Medulla oblongata (tissue), 1 donor: ENCODE measurements around the gene CABP5.

Experiments used
- DNase-seq: peaks from one replicate; pipeline ENCODE4 v3.0.0-alpha.2; 2015; ENCODE audit errors: extremely low spot score

CABP5 gene

DNA sequence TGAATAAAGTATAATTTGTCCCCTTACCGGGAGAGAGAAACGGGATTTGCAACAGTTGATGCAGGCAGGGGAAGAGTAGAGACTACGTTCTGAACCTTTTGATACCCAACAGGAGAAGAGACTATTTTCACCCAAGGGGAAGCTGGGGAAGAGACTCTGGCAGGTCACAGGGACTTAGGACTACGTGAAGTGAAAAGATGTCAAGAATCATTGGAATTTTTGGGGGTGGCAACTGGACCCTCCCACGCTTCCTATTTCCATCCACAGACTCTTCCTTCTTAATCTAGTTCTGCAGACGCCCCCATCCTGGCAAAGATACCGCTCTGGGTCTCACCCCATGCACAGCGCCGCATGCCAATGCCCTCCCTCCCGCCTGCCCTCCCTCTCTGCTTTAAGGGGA is 13.8 kb downstream of the CABP5 start:
- DNase-seq = no peak

DNA sequence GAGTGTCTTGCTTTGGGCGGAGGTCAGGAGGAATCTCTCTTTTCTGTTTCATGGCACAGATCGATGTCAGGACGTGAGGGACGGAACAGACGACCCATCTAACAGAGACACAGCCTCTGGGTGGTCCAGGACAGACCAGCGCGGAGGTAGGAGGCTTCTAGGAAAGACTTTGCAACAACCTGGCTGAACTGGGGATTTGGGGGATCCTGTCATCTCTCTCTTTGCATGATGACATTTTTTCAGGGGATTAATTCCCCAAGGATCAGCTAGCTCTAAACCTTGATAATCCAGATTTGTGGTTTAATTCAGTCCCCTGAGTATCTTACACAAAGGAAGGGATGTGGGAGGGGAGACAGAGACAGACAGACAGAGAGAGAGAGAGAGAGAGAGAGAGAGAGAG is 14.4 kb downstream of the CABP5 start:
- no peak for DNase-seq

DNA sequence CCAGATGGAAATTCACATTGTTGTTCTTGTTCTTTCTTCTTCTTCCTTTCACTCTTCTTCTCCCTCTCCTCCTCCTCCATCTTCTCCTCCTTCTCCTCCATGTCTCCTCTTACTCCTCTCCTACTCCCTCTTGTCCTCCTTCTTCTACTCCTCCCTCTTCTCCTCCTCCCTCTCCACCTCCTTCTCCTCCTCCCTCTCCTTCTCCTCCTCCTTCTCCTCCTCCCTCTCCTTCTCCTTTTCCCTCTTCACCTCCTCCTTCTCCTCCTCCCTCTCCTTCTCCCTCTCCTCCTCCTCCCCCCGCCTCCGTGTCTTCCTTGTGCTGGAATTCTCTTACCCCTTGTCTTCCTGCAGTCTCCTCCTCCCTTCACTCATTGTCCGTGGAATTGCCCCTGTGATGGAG is 18.4 kb downstream of the CABP5 start:
- no peak for DNase-seq

DNA sequence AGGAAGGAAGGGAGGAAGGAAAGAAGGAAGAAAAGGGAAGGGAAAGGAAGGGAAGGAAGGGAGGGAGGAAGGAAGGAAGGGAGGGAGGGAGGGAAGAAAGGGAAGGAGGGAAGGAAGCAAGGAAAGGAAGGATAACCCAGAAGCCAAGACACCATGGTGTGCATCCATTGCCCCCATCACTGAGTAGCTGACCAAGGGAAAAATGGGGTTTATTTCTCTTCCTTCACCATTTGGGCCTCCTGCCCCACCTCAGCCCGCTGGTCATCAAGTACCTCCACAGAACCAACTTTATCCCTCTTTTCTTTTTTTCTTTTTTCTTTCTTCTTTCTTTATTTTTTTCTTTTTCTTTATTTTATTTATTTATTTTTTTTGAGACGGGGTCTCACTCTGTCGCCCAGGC is 20.4 kb downstream of the CABP5 start:
- DNase-seq = no peak

DNA sequence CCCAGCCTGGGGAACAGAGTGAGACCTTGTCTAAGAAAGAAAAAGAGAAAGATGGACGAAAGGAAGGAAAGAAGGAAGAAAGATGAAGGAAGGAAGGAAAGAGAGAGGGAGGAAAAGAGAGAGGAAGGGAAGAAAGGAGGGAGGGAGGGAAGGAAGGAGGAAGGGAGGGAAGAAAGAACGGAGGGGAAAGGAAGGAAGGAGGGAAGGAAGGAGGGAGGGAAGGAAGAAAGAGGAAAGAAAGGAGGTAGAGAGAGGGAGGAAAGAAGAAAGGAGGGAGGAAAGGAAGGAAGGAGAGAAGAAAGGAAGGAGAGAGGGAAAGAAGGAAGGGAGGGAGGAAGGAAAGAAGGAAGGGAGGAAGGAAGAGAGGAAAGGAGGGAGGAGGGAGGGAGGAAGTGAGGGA is 20.9 kb downstream of the CABP5 start:
- DNase-seq = no peak

DNA sequence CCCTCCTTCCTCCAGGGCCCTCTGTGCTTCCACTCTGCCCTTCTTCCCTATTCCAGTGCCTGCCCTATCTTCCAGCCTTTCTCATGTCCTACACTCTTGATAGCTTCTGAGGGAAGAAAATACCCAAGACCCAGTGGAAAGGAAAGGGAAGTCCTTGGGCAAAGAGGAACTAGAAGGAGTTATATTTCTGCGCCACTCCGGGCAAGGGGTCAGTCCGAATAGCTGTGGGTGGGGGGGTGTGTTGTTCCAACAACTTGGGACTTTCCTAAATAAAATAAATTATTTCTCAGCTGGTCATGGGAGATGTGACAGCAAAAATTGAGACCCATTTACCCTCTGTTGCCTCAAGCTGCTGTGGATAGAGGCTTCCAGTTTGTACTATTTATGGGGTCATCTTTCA is 23.2 kb downstream of the CABP5 start:
- DNase-seq = no peak

DNA sequence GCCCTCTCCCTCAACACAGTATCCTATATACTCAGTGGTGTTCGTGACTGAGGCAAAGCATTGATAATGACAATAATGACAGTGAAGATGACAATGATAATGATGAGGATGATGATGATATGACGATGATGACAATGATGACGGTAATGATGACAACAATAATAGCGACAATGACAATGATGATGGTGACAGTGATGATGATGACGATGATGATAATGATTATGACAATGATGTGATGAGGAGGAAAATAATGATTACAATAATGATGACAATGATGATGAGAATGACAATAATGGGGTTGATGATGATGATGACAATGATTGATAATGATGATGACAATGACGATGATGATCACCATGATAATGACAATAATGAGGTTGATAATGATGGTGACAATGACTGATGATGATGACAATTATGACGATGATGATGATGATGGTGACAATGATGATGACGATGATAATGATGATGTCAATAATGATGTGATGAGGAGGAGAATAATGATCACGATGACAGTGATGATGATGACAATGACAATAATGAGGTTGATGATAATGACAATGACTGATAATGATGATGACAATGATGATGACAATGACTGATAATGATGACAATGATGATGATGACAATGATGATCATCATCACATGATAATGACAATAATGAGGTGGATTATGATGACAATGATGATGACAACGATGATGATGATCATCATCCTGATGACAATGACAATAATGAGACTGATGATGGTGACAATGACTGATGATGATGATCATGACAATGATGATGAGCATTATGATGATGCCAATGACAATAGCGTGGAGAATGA is 32.7 kb downstream of the CABP5 start:
- no peak for DNase-seq

DNA sequence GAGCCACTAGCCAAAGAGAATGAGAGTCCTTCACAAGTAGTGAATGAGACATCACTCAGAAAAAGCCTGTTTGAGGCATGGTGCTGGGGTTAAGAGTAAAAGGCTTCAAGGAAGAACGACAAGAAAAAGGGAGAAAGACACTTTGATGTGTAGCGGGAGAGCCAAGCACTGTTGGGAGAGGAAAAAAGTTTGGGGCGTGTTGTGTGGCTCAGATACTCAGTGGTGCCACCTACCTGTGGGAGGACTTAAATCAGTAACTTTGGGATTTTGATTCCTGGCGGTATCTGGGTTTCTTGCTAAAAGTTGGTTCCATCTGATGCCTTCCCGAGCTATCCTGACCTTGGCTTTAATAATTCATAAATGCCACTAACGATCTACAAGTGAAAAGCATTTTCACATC is 37.1 kb downstream of the CABP5 start:
- DNase-seq = no peak

DNA sequence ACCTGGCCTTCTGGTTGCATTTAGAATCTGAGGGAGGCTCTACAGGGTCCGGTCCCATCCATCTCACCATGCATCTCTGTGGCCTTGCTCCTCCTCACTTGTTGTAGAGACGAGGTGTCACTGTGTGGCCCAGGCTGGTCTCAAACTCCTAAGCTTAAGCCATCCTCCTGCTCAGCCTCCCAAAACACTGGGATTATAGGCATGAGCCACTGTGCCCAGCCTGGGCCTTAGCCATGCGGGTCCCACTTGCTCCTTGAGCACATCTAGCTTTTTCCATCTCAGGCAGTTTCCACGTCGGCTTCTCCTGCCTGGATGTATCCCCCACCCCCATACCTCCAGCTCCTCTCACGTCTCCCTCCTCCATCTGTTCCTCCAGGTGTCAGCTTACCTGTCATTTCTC is 39.6 kb downstream of the CABP5 start:
- no peak for DNase-seq

DNA sequence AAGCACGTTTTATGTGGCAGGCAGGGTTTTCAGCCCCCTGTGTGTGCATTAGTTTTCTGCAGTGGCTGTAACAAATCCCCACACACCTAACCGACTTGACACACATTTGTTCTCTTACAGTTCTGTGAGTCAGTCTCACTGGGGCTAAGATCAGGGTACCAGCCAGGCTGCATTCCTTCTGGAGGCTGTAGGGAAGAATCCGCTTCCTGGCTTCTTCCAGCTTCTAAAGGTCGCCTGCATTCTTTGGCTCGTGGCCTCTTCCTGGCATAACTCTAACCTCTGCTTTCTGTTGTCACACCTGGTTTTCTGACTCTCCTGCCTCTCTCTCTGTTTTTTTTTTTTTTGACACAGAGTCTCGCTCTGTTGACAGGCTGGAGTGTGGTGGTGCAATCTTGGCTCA is 43.0 kb downstream of the CABP5 start:
- no peak for DNase-seq

DNA sequence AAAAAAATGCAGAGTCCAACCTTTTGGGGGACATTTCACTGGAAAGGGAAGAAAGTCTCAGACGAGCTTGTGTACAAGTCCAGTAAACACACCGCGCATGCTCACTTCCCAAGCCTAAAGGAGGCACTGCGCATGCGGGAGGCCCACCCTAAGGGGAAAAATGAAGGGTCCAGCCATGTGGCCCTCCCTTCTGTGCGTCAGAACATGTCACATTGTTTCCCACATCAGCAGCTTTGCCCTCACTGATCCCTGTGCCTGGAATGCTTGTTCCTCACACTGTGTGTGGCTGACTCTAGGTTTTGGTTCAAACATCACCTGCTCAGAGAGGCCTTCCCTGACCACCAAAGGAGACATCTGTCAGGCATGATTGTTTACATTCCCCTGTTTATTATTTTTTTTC is 45.1 kb downstream of the CABP5 start:
- DNase-seq = no peak

DNA sequence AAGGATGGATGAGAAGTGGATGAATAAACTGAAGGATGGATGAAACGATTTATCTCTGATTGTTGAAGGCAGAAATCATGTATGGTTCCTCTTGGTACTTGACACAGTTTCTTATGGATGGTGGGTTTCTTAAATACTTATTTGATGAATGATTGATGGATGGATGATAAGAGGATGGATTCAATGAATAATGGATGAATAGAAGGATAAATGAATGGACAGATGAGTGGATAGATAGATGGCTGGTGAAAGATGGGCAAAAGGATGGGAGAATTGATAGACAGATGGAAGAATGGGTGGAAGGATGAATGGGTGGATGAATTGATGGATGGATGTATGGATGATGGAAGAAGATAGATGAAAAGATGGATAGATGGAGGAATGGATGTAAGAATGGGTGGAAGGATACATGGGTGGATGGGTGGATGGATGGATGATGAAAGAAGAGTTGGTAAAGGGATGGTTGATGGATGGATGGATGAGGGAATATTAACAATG is 47.6 kb downstream of the CABP5 start:
- DNase-seq = no peak

DNA sequence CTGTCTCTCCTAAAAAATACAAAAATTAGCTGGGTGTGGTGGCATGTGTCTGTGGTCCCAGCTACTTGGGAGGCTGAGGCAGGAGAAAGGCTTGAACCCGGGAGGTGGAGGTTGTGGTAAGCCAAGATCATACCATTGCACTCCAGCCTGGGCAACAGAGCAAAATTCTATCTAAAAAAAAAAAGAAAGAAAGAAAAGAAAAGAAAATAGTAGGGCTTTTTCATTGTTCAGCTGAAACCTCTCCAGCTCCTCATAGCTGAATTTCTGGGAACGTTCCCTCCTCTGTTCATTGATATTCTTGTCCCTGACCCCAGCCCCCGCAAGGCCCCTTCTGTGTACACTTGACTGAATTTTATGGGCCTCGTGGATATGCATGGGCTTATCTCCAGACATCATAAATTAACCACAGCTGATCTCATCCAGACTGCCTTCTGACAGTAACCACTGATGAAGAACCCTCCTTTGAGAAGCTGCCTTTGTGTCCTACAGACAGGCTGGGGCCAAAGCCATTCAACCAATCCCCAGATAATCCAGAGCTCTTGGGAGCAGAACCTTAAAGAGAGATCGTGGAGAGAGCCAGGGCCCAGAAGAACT is 49.6 kb downstream of the CABP5 start, which contains the start of gene ELSPBP1:
Gene ELSPBP1 (plus strand): TSS at position 424 of the 594 bp plus-strand sequence. CDS start 14,036 bp downstream, outside the sequence.
- DNase-seq = no peak

DNA sequence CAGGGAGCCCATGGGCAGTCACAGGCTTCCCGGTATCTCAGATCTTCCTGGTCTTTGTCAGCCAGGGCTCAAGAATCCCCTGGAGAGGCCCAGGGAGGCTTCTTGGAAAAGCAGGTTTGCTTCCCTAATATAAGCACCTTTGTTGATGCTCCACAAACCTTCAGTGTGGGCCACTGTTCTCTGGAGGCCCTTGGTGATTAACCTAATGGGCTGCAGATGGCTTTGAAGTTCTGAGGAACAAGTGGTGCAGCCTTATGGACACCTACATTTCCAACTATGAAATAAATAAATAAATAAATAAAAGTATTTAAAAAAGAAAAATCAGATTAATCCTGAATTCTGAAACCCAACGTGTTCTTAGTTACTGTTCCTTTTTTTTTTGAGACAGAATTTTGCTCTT is 51.8 kb downstream of the CABP5 start, which contains the start of gene BSPH1:
Gene BSPH1 (minus strand): TSS at position 101 of the 400 bp plus-strand sequence. CDS start 89 bp downstream, at position 12.
- DNase-seq = no peak

DNA sequence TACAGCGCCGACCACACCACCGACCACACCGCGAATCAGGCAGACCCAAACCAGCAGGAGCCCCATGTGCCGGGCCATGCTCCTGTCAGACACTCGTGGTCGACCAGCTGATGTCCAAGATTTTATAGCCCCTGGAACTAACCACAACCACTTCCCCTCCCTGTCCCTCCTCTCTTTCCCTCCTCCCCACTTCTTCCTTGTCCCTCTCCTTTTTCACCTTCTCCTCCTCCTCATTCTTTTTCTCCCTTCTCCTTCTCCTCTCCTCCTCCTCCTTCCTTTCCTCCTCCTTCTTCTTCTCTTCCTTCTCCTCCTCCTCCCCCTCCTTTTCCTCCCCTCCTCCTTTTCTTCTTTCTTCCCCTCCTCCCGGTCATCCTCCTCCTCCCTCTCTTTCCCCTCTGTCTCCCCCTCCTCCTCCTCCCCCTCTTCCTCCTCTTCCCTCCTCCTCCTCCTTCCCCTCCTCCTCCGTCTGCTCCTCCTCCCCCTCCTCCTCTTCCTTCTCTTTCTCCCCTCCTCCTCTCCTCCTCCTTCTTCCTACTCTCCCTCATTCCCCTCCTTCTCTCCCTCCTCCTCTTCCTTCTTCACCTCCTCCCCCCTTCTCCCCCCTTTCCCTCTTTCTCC is 52.6 kb downstream of the CABP5 start:
- no peak for DNase-seq
